ENCODE data around the gene UGT1A6. TPM values are rescaled to one million over a fixed set of nuclear protein-coding genes. Genes with fewer than 3 reads are reported as not detected.

Gene UGT1A6
- total and polyA plus RNA-seq, 2 donors from 2014 or later: 43.7 to 110 TPM

DNA sequence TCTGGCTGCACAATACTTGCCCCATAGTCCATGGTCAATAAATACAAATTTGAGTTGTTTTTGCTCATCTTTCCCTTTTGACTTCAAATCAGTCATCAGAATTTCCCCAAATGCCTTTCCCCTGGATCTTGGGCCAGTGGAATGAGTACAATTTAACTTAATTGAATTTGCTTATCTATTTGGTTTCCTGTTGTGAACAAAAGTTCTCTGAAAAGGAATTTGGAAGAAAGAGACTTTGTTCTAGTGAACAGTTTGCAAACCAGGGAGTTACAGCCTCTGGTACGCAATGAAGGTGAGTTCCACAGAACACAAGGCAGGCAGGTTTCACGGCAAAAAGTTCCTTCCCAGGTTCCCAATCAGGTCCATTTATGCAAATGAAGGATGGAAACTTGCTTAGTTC is 66.2 kb downstream of the UGT1A6 start:
- Histone ChIP-seq H3K9me3 (ENCODE audit: control insufficient read depth in 2 of 3, insufficient read depth in 1 of 3, low read length in 3 of 3) (no peaks in the 10 kb centered on the region), H3K4me1 (ENCODE audit: control insufficient read depth in 2 of 3, insufficient read depth in 2 of 3, low read depth in 1 of 3, low read length in 3 of 3) (peaks cover 0 to 2% (median 0%) of the 10 kb centered on the region in 3 donors), H3K9ac (ENCODE audit: low read length in 3 of 3) (no peak overlapping the region), H3K4me3 (ENCODE audit: low read length in 3 of 3) (no peak overlapping the region), H3K27me3 (ENCODE audit: control insufficient read depth, insufficient read depth, low read length) (no peaks in the 10 kb centered on the region), H3K36me3 (ENCODE audit: control insufficient read depth in 2 of 3, insufficient read depth in 3 of 3, low read length in 3 of 3) (no peaks in the 10 kb centered on the region), H3K27ac (ENCODE audit: low read depth in 2 of 2, low read length in 2 of 2) (no peak overlapping the region)
- intact Hi-C loops (cut with DNase I): no loop called here
- TF ChIP-seq, protein P1, sequence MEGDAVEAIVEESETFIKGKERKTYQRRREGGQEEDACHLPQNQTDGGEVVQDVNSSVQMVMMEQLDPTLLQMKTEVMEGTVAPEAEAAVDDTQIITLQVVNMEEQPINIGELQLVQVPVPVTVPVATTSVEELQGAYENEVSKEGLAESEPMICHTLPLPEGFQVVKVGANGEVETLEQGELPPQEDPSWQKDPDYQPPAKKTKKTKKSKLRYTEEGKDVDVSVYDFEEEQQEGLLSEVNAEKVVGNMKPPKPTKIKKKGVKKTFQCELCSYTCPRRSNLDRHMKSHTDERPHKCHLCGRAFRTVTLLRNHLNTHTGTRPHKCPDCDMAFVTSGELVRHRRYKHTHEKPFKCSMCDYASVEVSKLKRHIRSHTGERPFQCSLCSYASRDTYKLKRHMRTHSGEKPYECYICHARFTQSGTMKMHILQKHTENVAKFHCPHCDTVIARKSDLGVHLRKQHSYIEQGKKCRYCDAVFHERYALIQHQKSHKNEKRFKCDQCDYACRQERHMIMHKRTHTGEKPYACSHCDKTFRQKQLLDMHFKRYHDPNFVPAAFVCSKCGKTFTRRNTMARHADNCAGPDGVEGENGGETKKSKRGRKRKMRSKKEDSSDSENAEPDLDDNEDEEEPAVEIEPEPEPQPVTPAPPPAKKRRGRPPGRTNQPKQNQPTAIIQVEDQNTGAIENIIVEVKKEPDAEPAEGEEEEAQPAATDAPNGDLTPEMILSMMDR (IDR thresholded peaks at IDR 0.05; ENCODE audit: borderline replicate concordance, extremely low read depth, insufficient read depth): no peak
- FAIRE-seq: no peak
- no peak for DNase-seq

DNA sequence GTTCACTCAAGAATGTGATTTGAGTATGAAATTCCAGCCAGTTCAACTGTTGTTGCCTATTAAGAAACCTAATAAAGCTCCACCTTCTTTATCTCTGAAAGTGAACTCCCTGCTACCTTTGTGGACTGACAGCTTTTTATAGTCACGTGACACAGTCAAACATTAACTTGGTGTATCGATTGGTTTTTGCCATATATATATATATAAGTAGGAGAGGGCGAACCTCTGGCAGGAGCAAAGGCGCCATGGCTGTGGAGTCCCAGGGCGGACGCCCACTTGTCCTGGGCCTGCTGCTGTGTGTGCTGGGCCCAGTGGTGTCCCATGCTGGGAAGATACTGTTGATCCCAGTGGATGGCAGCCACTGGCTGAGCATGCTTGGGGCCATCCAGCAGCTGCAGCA is 67.4 kb downstream of the UGT1A6 start, which contains the start of gene UGT1A1:
Gene UGT1A1 (plus strand): TSS at position 228 of the 400 bp plus-strand sequence. CDS start 18 bp downstream, at position 246.
- Histone ChIP-seq H3K9ac (ENCODE audit: low read length in 3 of 3) (no peak within 1 kb of the TSS), H3K27ac (ENCODE audit: low read depth in 2 of 2, low read length in 2 of 2) (peak within 1 kb of the TSS in 1 of 2 donors; percentile 16), H3K27me3 (ENCODE audit: control insufficient read depth, insufficient read depth, low read length) (no peaks in the 10 kb centered on the region), H3K9me3 (ENCODE audit: control insufficient read depth in 2 of 3, insufficient read depth in 1 of 3, low read length in 3 of 3) (no peaks in the 10 kb centered on the region), H3K36me3 (ENCODE audit: control insufficient read depth in 2 of 3, insufficient read depth in 3 of 3, low read length in 3 of 3) (no peaks in the 10 kb centered on the region), H3K4me1 (ENCODE audit: control insufficient read depth in 2 of 3, insufficient read depth in 2 of 3, low read depth in 1 of 3, low read length in 3 of 3) (peaks cover 0 to 2% (median 0%) of the 10 kb centered on the region in 3 donors), H3K4me3 (ENCODE audit: low read length in 3 of 3) (no peak within 1 kb of the TSS)
- intact Hi-C loops (cut with DNase I): no loop called here
- DNase-seq (no peak), FAIRE-seq (no peak)
- TF ChIP-seq, protein P1 (IDR thresholded peaks at IDR 0.05; ENCODE audit: borderline replicate concordance, extremely low read depth, insufficient read depth): no peak

DNA sequence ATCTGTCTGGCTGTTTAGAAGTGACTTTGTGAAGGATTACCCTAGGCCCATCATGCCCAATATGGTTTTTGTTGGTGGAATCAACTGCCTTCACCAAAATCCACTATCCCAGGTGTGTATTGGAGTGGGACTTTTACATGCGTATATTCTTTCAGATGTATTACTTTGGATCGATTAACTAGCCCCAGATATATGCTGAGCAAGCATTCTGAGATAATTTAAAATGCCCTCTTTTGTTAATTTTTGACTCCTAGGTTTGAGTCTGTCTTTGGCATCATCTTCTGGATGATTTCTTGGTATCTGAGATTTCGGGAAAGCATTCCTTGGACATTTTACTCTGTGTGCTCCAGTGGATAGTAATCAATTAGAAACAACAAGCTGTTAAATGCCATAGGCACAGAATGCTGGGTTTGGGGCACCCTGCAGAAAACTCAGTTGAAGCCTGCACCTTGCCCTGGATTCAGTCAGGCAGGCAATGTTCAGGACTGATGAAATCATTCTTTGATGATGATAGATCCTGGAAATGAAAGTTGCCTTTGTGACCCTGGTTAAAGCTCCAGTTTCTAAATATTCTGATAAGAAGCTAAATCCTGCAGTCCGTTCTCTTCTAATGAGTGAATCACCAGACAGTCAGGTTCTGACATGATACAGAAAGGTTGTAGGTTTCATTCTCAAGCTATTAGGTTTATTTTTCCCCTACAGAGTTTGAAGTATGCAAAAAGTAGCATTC is 68.5 kb downstream of the UGT1A6 start:
- peaks cover 0 to 2% (median 0%) of the 10 kb centered on the region in 3 donors for H3K4me1 ChIP-seq (ENCODE audit: control insufficient read depth in 2 of 3, insufficient read depth in 2 of 3, low read depth in 1 of 3, low read length in 3 of 3)
- no peak for FAIRE-seq
- H3K27me3 ChIP-seq (ENCODE audit: control insufficient read depth, insufficient read depth, low read length): no peaks in the 10 kb centered on the region
- no peak overlapping the region for H3K9ac ChIP-seq (ENCODE audit: low read length in 3 of 3)
- no peak for DNase-seq
- peak overlapping the region in 1 of 2 donors; percentile 44 for H3K27ac ChIP-seq (ENCODE audit: low read depth in 2 of 2, low read length in 2 of 2)
- intact Hi-C loops (cut with DNase I): no loop called here
- no peak overlapping the region for H3K4me3 ChIP-seq (ENCODE audit: low read length in 3 of 3)
- TF ChIP-seq, protein P1 (IDR thresholded peaks at IDR 0.05; ENCODE audit: borderline replicate concordance, extremely low read depth, insufficient read depth): no peak
- H3K36me3 ChIP-seq (ENCODE audit: control insufficient read depth in 2 of 3, insufficient read depth in 3 of 3, low read length in 3 of 3): no peaks in the 10 kb centered on the region
- H3K9me3 ChIP-seq (ENCODE audit: control insufficient read depth in 2 of 3, insufficient read depth in 1 of 3, low read length in 3 of 3): no peaks in the 10 kb centered on the region
